Erythroblast (primary cell): ENCODE results near the gene CTSO.

Experiments used
- GATA1 ChIP-seq: IDR thresholded peaks from 2 replicates; pipeline ENCODE4 v1.6.1; 2011; ENCODE audit warnings: low read depth, mild to moderate bottlenecking, control low read depth, low read length, moderate library complexity
- POLR2A ChIP-seq: IDR thresholded peaks from 2 replicates; pipeline ENCODE4 v1.6.1; 2011; ENCODE audit warnings: mild to moderate bottlenecking, low read length

DNA sequence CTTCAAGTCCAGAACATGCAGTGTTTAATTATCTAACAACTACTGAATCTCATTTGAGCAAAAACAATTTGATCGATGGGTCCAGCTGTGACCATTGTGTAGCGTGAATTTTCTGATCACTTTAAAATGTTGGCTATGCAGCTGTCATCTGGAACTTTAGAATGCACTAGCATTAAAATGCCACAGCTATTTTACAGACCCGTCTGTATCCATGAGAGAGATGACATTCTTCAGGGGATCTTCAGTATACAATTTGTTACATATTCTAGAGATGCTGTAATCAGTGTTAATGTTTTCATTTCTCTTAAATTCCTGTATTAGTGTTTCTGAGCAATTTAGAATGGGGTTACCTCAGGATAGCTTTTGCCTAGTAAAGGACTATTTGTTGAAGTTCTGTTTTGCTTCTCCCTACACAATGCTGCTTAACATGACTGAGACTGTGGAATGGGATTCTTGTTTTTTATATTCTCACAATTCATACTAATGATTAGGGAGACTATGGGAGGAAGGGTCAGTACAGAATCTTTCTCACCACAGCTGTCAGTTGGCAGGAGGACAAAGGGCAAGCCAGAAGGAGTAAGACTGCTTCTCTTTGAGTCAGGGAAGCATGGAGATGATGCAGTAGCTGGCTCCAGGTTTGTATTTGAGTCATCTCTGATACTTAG is 13.2 kb upstream of the CTSO start:
- TF ChIP-seq POLR2A, result no peak
- no peak for TF ChIP-seq GATA1
